HT1080 (cell line): ENCODE results near the gene STEAP1. TPM values are rescaled to one million over a fixed set of nuclear protein-coding genes. Genes with fewer than 3 reads are reported as not detected.
"Not testable (repeated sequence)": the region's sequence is repeated elsewhere in the genome, so short reads cannot be mapped to it uniquely, and the experiment has no call there.

Source experiments
- DNase-seq: peaks from one replicate; pipeline ENCODE4 v3.0.0-alpha.2; 2015; ENCODE audit warnings: low read depth
- total RNA-seq: library from RNA; depleted of rRNA; stranded (reverse); fragments of >200 nt; shearing (Covaris generic); gene quantifications from 2 replicates; pipeline ENCODE4 v1.2.3, GENCODE V29; 2014

Gene STEAP1
- total RNA-seq, 1 experiment from 2014 or later: 50.3 TPM

- DNase-seq: no peak
Observed at GRCh38 chr7:90173127-90173844, 19.0 kb downstream of the STEAP1 start.

- no peak for DNase-seq
Observed at GRCh38 chr7:90175667-90176066, 21.4 kb downstream of the STEAP1 start.

GRCh38 chr7:90176195-90176594 is 21.9 kb downstream of the STEAP1 start:
- DNase-seq: no peak

GRCh38 chr7:90178166-90178565 is 23.9 kb downstream of the STEAP1 start:
- no peak for DNase-seq

GRCh38 chr7:90178679-90179278 is 24.5 kb downstream of the STEAP1 start:
- peak; percentile 97 for DNase-seq

GRCh38 chr7:90180011-90180585 is 25.8 kb downstream of the STEAP1 start:
- DNase-seq: no peak

- no peak for DNase-seq
Observed at GRCh38 chr7:90180649-90181048, 26.4 kb downstream of the STEAP1 start.

GRCh38 chr7:90181485-90181884 is 27.2 kb downstream of the STEAP1 start:
- no peak for DNase-seq

- DNase-seq: not testable (repeated sequence)
Observed at GRCh38 chr7:90186290-90186689, 32.0 kb downstream of the STEAP1 start.

GRCh38 chr7:90187507-90188050 is 33.3 kb downstream of the STEAP1 start:
- DNase-seq: no peak

- DNase-seq: no peak
Observed at GRCh38 chr7:90188281-90188680, 34.0 kb downstream of the STEAP1 start.

- no peak for DNase-seq
Observed at GRCh38 chr7:90190995-90191394, 36.7 kb downstream of the STEAP1 start.

- no peak for DNase-seq
Observed at GRCh38 chr7:90191648-90192047, 37.4 kb downstream of the STEAP1 start.

- no peak for DNase-seq
Observed at GRCh38 chr7:90192876-90193750, 38.8 kb downstream of the STEAP1 start.

GRCh38 chr7:90194911-90195809 is 40.9 kb downstream of the STEAP1 start:
- DNase-seq: no peak

- DNase-seq: no peak
Observed at GRCh38 chr7:90201500-90202195, 47.4 kb downstream of the STEAP1 start.

GRCh38 chr7:90207956-90208355 is 53.7 kb downstream of the STEAP1 start:
- no peak for DNase-seq

GRCh38 chr7:90209776-90210175 is 55.5 kb downstream of the STEAP1 start:
- no peak for DNase-seq

- no peak for DNase-seq
Observed at GRCh38 chr7:90210475-90210874, 56.2 kb downstream of the STEAP1 start.

- DNase-seq: no peak
Observed at GRCh38 chr7:90210981-90211380, 56.7 kb downstream of the STEAP1 start.
